Kasumi-1 (cell line): ENCODE data around the gene PHACTR1.
"Not testable (repeated sequence)": the region's sequence is repeated elsewhere in the genome, so short reads cannot be mapped to it uniquely, and the experiment has no call there.

ENCODE experiments used
- DNase-seq, 2 experiments: peaks; one replicate each; lab custom pipeline; 2025; lab: John Stamatoyannopoulos, UW

The PHACTR1 gene

DNA sequence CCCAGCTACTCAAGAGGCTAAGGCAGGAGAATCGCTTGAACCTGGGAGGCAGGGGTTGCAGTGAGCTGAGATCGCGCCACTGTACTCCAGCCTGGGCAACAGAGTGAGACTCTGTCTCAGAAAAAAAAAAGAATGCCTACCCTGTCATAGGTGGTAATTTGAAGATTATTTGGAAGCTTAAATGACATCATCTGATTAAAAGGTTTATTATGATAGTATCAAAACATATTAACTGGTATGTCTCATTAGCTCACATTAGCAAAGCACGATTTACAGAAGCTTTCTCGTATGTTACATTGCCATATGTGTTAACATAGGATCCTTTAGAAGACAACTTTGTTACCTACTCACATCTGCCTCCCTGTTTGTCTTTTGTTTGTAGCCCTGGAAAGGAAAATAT, 443.3 kb downstream of the PHACTR1 start:
- DNase-seq, result not testable (repeated sequence)

DNA sequence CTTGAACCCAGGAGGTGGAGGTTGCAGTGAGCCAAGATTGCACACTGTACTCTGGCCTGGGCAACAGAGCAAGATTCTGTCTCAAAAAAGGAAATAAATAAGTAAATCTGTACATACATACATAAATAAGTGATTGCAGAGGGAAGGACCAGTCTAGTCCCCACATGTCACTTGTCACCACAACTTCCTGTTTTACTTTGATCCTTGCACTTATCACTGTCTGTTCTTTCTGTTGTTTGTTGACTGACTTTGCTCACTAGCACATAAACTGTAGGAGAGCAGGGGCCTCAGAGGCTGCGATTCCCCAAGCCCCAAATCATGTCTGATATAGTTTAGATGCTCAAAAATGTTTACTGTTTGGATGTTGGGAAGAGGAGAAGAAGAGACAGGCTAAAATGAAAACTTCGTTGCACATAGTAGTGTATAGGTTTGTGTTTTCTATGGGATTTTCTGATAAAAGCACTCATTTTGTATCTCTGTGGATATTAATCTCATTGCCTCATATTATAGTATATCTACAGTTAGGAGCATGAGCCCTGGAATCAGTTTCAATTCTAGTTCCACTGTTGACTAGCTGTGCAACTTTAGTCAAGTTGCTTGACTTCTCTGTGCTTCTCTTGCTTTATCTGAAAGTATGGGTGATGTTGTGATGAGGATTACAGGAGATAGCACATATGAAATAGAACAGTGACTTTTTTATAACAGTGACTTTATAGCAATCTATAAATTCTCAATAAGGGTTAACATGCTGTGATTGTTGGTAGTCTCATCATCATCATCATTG, 446.8 kb downstream of the PHACTR1 start:
- peak; percentile 61 to 62 for DNase-seq

DNA sequence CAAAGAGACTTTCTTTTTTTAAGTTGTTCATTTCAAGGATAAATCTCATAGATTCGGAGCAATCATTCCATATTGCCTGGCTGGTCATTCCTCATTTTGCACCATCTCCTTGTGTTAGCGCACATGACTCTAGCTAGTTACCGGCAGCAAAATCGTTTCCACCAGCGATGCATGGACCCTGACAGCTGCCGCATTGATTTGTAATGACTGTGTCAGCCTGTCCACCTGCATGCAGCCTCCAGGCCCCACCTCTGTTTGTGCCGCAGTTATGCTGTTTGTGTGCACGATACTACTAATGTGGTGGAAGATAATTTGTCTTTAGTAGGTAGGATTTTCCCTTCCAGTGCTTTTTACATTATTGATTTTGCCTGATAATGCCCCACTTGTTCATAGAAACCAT, 447.7 kb downstream of the PHACTR1 start:
- DNase-seq, result no peak

DNA sequence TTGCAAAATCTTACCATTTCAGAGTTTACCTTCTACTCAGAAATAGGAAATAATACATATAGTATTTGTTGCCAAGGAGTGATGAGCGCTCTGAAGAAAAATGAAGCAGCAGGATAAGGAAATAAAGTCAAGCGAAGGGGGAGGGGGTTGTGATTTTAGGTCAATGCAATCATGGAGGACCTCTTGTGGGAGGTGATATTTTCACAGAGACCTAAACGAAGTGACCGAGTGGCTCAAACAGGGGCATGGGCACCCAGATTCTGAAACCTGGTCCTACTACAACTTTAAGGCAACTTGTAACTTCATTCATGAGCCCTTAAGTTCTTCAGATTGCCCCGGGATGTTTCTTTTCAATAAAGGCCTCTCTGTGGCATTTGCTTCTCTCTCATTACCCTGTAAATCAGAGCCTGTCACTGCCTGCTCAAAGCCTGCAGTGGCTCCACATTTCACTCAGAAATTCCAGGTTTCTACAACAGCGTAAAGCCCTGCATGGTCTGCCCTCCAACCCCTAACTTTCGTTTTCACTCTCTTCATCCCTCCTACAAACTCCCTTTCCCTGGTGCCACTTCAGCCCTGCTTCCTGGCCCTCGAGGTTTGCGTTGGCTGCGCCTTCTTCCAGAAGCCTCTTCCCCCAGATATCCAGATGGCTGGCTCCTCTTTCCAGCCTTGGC, 449.1 kb downstream of the PHACTR1 start:
- DNase-seq, result no peak

DNA sequence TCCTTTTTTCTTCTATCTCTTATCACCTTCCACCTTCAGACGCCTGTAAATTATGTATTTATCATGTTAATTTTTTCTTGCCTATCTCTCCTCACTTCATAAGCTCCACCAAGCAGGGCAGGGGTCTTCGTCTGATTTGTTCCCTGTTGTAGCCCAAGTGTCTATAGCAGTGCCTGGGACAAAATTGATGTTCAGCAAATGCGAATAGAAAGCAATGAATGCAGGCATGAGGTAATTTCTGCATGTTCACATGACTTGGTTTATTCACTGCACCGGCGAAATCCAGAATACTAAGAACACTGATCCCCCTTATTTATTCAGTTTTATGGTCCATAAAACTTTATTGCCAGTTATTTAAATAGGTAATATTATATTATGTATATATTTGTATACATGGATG, 449.7 kb downstream of the PHACTR1 start:
- no peak for DNase-seq

GRCh38 chr6:13166916-13167315, 450.3 kb downstream of the PHACTR1 start:
- DNase-seq, result no peak

DNA sequence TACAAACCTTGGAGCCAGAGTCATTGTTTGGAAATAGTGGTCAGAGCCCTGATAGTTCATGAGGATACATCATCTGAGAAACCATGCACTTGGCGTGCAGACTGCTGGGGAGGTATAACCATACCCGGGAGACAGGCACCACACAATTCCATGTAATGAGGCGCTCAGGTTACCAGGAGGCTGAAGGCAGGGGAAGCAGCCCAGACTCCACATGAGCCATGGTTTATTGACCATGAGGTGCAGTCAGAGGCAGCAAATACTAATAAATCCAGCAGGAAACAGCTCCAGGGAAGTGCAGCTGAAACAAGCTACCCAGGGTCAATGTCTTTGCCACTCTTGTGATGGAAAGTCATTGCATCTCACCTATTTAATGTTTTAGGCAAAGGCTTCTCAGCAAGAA, 455.7 kb downstream of the PHACTR1 start:
- DNase-seq, result no peak

DNA sequence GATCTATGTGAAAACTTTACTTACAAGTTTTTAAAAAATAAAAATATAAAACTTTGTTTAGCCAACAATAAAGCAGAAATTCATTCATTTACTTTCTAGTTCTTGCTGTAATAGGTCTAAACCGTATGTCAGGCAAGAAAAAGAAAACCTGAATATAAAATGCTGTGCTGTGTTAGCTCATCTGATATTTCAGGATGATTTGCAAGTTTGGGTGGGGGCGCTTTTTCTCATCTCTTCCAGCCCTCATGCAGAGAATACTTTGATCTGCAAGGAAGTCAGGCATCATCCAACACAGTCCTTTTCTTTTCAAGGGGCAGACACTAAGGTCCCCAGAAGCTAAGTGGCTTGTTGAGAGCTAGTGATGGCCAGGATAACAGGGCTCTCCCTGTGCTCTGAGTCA, 458.5 kb downstream of the PHACTR1 start:
- DNase-seq, result no peak

DNA sequence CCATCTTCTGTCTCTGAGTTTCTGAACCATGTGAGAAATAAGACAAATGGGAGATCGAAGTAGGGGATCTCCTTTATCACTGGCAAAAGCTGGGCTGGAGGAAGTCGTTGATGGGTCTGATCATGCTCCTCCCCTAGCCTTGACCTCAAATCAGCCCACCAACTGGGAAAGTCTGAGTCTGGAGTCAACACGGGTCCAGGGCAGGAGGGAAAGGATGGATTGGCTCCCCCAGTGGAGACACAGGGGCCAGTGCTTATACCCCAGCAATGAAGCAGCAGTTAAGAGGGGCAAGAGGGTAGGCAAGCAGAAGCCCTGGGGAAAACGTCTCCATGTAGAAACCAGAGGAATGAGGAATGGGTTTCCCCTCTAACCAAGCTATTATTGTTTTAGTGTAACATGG, 459.2 kb downstream of the PHACTR1 start:
- no peak for DNase-seq

DNA sequence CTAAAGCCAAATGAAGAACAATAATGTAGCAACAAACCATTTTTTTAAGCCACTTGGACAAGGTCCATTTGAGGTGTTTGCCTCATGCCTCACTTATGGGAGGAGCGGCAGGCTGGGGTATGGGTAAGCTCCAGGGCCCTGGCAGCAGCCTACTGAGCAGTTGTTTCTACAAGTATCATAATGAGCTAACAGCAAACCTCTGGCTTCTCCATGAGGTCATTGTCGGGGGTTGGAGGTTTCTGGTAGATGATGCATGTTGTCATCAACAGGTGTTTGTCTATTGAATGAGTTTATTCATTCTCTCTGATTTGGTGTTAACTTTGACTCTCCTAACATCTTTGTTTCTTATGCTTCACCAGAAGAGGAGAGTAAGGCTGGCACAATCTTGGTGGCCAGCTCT, 461.1 kb downstream of the PHACTR1 start:
- DNase-seq, result no peak

DNA sequence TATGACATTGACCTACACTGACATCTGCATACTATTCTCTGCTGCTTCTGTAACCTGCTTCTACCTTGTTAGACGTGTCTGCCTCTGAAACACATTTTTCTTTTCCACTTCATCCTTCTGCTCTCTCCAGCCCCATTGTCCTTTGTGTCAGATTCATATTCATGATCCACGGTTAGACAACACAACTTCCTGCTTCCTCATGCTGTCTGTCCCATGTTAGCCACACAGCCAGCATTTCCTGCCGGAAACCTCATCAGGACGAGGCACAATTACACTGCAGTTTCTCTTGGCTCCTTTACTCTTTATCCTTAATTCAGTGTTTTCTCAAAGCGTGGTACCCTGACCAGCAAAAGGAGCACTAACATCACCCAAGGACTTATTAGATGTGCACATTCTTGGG, 461.5 kb downstream of the PHACTR1 start:
- DNase-seq, result peak; percentile 57 to 66

GRCh38 chr6:13180538-13180937, 464.0 kb downstream of the PHACTR1 start:
- DNase-seq, result no peak

GRCh38 chr6:13181393-13181792, 464.8 kb downstream of the PHACTR1 start:
- DNase-seq, result no peak

DNA sequence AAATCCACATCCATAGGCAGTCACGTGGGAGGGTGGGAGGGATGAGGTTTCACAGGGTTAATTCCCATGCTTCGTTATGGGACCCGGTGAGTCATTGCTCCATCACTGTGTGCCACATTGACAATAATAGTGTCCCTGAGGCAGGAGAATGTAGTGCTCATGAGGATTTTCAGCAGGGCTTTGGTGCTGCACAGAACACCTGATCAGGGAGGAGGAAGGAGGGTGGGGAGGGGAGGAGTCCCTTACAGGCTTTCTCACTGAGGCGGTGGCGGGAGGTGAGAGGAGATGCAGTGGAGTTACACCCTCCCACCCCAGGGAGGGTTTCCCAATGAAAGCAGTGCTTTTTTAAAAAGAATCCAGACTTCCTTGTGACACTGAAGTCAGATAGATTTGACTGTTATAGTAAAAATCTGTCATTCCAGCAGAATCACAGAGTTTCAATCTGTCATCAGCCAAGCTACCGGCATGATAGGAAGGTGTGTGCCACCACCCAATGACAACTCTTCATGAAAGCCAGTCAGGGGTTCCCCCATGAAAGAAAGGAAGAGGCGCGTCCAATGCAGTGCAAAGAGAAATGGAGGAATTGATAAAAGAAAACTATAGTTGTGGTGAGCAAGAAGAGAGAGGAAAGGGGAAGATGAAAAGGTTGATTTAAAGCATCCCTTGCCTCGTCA, 467.0 kb downstream of the PHACTR1 start:
- DNase-seq, result no peak

GRCh38 chr6:13184089-13184468, 467.5 kb downstream of the PHACTR1 start:
- DNase-seq, result no peak

GRCh38 chr6:13184547-13184946, 468.0 kb downstream of the PHACTR1 start:
- DNase-seq, result no peak

DNA sequence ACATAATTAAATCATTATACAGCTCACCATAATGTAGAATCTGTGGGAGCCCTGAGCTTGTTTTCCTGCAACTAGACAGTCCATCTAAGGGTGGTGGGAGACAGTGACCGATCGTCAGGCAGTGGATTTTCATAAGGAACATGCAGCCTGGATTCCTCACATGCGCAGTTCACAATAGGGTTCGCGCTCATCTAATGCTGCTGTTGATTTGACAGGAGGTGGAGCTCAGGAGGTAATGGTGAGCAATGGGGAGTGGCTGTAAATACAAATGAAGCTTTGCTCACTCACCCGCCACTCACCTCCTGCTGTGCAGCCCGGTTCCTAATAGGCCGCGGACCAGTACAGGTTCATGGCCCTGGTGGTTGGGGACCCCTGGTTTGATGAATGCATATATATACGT, 470.3 kb downstream of the PHACTR1 start:
- no peak for DNase-seq

DNA sequence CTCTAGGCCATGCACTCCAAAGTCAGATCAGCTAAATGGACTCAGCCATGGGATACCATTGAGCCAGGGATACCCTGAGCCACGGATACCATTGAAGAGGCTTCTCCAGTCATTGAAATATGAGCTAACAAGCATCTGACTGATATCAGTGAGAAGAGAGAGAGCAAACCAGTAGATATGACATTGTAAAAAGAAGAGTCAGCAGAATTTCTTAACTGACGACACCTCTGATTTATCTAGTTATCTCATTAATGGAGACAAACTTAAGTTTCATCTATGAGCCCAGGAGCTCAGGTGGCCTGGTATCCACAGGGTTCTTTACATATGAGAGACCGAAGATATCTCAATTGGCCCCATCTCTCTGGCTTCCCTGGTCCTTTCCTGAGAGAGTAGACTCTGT, 471.1 kb downstream of the PHACTR1 start:
- DNase-seq, result no peak

DNA sequence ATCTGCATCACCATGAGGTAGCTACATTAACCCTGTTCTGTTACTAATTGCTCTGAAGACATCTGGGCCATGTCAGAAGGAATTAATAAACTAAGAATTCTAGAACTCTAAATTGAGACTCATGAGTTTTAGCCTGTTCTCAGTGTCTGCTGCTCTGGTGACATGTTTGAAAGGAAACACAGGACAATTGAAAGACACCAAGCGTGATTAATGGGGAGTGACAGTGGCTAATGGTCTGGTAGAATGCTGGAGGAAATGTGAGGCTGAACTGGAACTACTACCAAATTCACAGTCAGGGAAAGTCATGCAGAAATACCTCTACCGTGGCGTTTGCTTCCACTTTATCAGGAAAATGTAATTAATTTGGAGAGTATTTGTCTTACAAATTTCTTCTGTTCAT, 471.7 kb downstream of the PHACTR1 start:
- DNase-seq, result no peak

GRCh38 chr6:13189710-13190109, 473.1 kb downstream of the PHACTR1 start:
- no peak for DNase-seq

DNA sequence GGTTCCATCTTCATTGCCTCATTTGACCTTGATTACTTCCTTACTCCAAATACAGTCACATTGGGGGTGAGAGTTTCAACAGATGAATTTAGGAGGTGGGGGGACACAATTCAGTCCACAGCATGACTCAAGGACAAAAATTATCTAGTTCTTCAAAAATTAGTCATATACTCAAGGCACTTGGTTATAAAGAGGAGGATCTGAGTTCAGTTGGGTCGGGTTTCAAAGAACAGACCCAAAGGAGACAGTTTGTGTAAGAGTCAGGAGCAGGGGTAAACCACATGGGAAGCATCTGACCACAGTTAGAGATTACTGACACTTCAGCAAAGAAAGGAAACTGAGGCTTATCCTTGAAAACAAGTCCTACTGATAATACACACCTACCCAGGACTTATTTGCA, 473.8 kb downstream of the PHACTR1 start:
- no peak for DNase-seq

- no peak for DNase-seq
These were observed 474.9 kb downstream of the PHACTR1 start for GRCh38 chr6:13191461-13191860.

GRCh38 chr6:13194852-13195251, 478.3 kb downstream of the PHACTR1 start:
- peak; percentile 54 to 56 for DNase-seq
